ENCODE results near the gene SLC30A3.

GRCh38 chr2:27205206-27205605 lies 57.6 kb downstream of the SLC30A3 start:
- TF ChIP-seq ELK1 (IDR thresholded peaks at IDR 0.05; ENCODE audit: borderline replicate concordance, low read depth, low read length): no peak
- TF ChIP-seq USF2 (IDR thresholded peaks at IDR 0.05; ENCODE audit: low read depth, low read length): no peak
- no peak for TF ChIP-seq CTCF (conservative IDR thresholded peaks at IDR 0.05; ENCODE audit: low read depth, low read length)

Data from IMR-90 (cell line).